ENCODE results near the gene GLIS1.
"Not testable (repeated sequence)": the region's sequence is repeated elsewhere in the genome, so short reads cannot be mapped to it uniquely, and the experiment has no call there.

The GLIS1 gene

GRCh38 chr1:53555620-53556326, 183.2 kb downstream of the GLIS1 start:
- DNase-seq, result not testable (repeated sequence)

GRCh38 chr1:53554592-53555305, 184.2 kb downstream of the GLIS1 start:
- DNase-seq, result no peak

- no peak for DNase-seq
These were observed 185.0 kb downstream of the GLIS1 start for GRCh38 chr1:53553734-53554509.

GRCh38 chr1:53552981-53553733, 185.8 kb downstream of the GLIS1 start:
- no peak for DNase-seq

- DNase-seq, result no peak
These were observed 186.7 kb downstream of the GLIS1 start for GRCh38 chr1:53552146-53552861.

GRCh38 chr1:53551428-53551995, 187.5 kb downstream of the GLIS1 start:
- DNase-seq, result no peak

GRCh38 chr1:53550201-53550741, 188.7 kb downstream of the GLIS1 start:
- no peak for DNase-seq

- DNase-seq, result no peak
These were observed 189.2 kb downstream of the GLIS1 start for GRCh38 chr1:53549781-53550180.

GRCh38 chr1:53549287-53549686, 189.7 kb downstream of the GLIS1 start:
- no peak for DNase-seq

- DNase-seq, result no peak
These were observed 190.9 kb downstream of the GLIS1 start for GRCh38 chr1:53548031-53548491.

- DNase-seq, result no peak
These were observed 191.7 kb downstream of the GLIS1 start for GRCh38 chr1:53547231-53547790.

- DNase-seq, result no peak
These were observed 192.4 kb downstream of the GLIS1 start for GRCh38 chr1:53546409-53547155.

- no peak for DNase-seq
These were observed 193.1 kb downstream of the GLIS1 start for GRCh38 chr1:53545663-53546408.

- no peak for DNase-seq
These were observed 194.0 kb downstream of the GLIS1 start for GRCh38 chr1:53544728-53545515.

GRCh38 chr1:53543778-53544695, 194.9 kb downstream of the GLIS1 start:
- DNase-seq, result no peak

GRCh38 chr1:53543130-53543777, 195.7 kb downstream of the GLIS1 start:
- no peak for DNase-seq

GRCh38 chr1:53542551-53542950, 196.4 kb downstream of the GLIS1 start:
- DNase-seq, result no peak
